GM19240 (cell line): ENCODE data around the gene PTTG1IP2.

ENCODE experiments used
- DNase-seq: peaks from one replicate; pipeline ENCODE4 v3.0.0; 2011; ENCODE audit warnings: low spot score; ENCODE audit not compliant: insufficient read length

The PTTG1IP2 gene

DNA sequence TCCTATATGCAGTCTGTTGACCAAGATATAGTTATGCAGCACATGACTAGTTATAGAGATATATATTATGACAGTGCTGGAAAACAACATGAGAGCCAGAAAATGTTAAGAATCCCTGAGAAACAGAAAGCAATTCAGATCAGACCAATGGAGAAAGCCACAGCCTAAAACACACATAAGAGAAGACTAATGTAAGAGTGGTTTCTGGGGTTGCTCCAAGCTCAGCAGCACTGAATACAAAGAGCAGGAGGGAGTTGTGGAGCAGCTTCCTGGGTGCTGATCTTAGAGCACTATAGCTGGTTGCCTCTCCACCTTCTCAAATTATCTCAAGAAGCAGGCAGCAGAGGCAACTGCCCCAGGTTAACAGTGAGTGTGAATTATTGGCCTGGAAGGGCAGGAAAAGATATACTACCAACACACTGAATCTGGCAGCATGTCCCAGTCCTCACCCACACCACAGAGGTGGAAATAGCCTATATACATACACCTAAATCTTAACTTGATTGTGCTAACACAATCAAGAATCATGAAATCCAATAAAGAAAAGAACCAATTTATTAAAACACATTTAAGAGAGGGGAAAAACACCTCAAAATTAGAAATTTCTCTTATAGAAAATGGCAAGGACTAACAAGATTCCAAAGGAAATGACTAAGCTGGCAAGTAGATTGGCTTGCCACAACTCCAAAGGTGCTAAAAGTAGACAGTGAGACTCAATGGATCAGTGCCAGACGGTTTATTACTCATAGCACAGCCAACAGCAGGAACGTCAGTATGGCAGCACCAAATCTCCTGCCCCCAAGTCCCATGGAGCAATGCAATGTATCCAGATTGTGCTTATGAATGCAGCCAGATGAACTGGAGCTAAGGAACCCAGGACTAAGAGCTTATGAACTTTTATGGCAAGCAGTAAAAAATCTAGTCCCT is 5.1 kb downstream of the PTTG1IP2 start:
- DNase-seq = no peak

DNA sequence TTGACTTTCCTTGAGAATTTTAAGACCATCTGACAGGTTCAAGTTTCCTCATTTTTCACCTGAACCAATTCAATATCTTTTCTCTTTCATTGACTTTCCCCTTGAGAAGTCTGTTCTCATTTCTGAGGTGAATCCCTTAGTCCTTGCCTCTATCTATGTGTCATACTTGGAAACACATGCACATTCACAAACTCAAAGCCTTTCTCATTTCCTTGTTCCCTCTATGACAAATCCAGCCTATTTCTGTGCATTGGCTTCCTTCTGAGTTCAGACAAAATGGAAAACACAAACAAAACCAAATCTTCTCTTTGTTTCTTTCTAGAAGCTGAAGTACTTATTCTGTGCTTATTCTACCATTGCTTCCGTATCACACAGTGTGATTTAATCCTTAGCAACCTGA is 13.8 kb downstream of the PTTG1IP2 start:
- no peak for DNase-seq

DNA sequence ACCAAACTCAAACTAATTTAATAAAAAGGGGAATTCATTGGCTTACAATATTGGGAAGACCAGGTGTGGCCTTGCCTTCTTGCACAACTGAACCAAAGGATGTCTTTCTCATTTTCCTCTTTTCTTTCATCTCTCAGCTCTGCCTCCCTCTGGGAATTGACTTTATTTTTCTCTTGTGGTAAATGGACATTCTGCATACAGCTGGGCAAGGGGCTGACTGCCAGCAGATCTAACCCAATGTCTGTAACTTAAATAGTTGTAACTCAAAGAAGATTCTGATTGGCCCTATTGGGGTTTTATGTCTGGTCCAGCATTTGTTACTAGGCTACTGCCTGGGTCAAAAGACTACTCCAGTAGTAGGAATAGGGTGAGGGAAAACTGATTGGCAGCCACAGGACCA is 15.3 kb downstream of the PTTG1IP2 start:
- DNase-seq = no peak

DNA sequence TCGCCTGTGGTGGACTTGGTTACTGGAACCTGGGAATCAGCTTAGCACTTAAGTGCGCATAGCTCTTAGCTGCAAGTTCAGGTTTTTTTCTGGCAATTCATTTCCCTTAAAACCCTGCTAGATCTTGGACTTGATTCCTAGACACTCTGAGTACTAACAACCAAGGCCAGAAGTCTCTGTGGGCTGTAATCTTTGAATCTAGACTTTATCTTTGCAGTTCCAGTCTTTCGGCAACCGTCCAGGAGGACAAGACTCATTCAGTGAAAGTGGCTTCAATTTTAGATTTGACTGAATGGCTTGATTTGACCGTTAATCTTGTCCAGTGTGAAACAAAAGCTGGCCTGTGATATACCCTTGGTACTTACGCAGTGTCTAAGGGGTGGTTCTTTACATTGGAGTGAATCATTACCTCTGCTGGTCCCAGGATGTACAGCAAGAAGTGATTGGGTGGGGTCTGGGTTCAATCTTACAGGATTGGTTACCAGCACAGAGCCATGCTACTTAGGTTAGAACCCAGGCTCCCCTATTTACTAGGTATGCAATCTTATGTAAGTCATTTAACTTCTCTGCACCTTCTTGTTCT is 16.4 kb downstream of the PTTG1IP2 start:
- no peak for DNase-seq

DNA sequence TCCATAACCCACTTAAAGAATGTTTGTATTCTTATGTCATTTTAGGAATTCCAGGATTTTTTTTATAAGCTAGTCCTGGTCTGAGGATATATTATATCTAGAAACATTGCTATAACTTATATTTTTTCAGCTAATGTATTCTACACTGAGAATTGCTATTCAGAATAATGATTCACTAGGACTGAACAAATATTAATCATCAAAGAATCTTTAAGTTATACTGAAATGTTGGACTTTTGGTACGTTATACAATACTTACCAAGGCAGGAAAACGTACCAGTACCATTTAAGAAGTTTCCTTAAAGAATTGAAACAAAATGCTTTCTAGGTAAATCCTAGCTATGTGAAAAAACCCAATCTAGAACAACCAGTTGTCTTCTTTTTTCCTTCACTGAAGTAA is 18.4 kb downstream of the PTTG1IP2 start:
- no peak for DNase-seq

DNA sequence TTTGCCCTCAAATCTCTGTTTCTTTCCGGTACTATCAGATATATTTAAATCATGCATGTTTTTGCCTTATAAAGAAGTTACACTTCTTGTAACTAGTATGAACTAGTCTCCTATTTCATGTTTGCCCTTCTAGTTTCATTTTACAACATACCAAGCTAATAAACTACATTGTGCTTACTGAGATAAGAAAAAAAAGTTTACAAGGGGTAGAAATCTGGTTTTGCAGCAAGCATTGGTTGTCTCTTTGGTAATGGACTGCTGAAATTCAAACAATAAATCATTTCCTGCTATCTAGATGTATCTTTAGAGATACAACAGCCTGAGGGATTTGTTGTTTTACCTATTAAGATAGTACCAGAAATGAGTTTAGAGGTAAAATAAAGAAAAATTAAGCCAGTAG is 18.8 kb downstream of the PTTG1IP2 start:
- DNase-seq = no peak

DNA sequence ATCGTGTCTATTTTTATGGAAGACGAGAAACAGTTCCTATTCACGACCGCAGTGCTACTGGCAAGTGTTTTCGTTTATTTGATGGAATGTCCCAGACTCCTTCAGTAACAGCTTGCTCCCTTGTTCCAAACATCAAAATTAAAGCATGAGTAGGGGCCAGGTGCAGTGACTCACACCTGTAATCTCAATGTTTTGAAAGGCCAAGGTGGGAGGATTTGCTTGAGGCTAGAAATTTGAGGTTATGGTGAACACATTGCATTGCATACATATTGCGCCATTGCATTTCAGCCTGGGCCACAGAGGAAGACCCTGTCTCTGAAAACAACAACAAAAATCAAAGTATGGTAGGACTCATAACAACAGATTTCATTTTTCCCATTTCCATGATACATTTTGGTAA is 22.8 kb downstream of the PTTG1IP2 start:
- DNase-seq = no peak

DNA sequence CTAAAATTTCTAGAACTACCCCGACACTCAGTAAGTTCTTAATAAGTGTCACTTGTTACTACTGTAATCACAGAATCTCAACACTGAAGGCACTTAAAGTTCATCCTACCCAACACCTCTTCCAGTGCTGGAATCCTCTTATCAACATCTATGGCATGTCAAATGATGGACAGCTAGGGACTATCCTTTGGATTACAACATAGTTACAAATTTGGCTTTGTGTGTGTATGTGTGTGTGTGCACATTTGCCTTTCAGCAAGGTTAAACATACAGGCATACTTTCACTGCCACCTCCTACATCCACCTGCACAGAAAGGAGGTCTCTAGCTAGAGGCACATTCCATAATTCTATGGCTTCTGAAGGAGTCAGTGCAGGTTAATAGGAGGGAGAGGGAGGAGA is 25.8 kb downstream of the PTTG1IP2 start:
- no peak for DNase-seq

DNA sequence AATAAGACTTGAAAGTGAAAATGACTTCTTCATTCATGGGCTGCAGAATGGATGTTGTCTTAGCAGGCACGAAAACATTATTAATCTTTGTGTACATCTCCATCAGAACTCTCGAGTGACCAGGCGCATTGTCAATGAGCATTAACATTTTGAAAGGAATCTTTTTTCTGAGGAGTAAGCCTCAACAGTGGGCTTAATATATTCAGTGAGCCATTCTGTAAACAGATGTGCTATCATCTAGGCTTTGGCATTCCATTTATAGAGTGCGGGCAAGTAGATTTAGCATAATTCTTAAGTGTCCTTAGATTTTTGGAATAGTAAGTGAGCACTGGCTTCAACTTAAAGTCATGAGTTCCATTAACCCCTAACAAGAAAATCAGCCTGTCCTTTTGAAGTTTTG is 33.1 kb downstream of the PTTG1IP2 start:
- no peak for DNase-seq

DNA sequence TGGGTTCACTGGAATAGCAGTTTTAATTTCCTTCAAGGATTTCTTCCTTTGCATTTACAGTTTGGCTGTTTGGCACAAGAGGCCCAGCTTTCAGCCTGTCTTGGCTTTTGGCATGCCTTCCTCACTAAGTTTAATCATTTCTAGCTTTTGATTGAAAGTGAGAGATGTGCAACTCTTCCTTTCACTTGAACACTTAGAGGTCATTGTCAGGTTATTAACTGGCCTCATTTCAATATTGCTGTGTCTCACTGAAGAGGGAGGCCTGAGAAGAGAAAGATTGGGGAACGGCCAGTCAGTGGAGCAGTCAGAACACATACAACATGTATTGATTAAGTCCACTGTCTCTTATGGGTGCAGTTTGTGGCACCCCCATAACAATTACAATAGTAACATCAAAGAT is 33.9 kb downstream of the PTTG1IP2 start:
- no peak for DNase-seq

DNA sequence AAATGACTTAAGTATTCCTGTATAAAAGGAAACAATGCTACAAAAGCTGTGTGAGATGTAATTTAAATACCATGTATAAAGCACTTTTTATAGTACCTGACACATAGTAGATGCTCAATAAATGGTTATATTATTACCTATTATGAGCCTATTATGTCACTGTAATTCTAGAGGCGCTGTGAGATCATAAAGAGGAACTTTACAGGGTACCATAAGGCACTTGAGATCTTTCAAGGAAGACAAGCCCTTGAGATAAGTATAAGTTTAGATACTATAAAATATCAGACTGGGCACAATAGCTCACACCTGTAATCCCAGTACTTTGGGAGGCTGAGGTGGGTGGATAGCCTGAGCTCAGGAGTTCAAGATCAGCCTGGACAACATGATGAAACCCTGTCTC is 38.3 kb downstream of the PTTG1IP2 start:
- no peak for DNase-seq

DNA sequence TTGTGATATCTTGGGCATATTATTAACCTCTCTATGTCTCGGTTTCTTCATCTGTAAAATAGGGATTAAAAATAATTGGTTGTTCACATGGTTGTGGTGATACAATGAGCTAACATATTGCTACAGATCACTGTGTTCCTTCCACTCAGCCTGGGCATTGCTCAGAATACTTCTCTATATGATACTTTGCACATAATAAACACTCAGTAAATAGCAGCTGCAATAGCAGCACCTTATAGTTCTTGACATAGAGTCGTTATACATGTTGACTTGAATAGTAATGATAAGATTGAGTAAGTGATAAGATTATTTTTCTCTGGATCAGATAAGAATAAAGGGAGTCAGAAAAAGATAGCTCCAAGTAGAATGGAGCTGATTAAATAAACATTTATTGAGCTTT is 42.3 kb downstream of the PTTG1IP2 start:
- DNase-seq = no peak

DNA sequence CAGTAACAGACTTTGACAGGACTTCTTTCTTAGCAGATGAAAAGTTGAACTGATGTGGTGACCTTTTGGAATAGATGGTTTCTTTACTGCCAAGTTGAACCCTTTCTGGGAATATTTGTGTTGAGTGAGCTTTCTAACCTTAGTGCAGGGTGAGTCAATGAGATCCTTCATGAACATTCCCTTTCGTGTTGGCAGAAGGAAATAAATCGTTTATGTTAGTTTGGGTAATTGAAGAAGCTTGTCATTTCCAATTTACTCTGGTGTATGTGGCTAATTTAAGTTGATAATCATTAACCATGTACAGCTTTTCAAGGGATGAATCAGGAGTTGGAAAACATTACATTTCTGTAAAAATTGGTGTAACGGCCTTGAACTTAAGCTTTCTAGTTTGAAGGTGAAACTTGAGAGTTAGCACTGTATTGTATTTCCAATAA is 43.4 kb downstream of the PTTG1IP2 start:
- no peak for DNase-seq

DNA sequence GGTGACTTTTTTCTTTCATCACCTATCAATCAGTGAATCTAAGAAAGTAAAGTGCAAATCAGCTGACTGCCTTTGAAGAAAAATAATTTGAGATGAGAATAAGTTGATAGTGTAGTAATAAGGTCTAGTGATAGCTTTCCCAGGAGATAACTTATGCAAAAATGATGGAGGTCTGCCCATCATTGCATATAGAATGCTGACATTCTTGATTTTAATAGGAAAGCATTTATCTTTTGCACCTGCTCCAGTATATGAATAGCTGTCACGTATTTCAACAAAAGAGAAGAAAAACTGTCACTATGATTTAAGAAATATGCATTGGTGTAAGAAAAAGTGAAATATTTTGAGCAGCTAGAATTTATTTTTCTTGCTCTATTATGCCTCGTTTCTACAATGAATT is 46.8 kb downstream of the PTTG1IP2 start:
- no peak for DNase-seq

DNA sequence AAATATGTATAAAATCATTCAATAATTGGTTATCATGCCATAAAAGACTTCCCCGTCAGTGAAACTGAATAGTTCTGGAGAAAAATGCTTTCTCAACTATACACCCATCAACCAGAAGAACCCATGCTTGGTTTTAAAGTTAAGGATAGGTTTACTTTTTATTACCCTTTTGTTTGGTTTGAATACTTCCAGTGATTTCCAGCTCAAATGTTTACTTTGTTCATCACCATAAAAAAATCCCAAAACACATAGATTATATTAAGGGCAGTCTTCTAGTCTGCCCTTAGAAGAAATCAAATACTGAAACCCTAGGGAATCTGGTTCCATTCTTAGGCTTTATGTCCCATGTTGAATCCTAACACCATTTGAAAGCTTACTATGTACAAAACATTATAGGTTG is 49.2 kb downstream of the PTTG1IP2 start:
- no peak for DNase-seq

DNA sequence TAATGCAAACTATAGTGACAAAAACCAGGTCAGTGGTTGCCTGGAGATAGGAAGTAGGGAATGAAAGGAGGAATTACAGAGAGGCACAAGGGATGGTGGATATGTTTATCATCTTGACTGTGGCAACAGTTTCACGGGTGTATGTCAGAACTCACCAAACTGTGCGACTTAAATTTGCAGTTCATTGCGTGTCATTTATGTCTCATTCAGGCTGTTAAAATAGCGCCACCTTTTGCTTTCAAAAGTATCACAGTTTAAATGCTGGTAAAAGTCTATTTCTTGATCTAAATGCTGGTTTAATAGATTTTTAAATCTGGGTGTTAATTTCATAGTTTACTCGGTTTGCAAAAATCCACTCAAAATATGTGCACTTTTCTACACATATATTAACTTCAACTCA is 51.0 kb downstream of the PTTG1IP2 start:
- no peak for DNase-seq

DNA sequence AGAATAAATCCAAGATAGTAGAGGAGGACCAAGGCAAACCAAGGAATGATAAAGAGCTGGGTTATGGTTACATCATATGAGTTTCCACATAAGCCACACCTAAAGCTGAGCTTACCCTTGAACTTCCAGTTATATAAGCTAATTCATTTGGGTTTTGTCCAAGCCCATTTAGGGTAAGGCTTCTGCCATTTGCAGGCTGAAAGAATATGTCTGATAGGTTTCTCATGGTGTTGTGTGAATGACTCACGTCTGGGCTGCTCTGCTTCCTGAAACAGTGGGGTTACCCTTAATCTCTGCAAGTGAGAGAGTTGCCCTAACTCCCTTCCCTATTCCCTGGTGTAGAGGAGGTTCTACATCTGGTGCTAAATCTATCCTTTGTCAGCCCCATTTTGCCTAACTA is 60.8 kb downstream of the PTTG1IP2 start:
- no peak for DNase-seq

DNA sequence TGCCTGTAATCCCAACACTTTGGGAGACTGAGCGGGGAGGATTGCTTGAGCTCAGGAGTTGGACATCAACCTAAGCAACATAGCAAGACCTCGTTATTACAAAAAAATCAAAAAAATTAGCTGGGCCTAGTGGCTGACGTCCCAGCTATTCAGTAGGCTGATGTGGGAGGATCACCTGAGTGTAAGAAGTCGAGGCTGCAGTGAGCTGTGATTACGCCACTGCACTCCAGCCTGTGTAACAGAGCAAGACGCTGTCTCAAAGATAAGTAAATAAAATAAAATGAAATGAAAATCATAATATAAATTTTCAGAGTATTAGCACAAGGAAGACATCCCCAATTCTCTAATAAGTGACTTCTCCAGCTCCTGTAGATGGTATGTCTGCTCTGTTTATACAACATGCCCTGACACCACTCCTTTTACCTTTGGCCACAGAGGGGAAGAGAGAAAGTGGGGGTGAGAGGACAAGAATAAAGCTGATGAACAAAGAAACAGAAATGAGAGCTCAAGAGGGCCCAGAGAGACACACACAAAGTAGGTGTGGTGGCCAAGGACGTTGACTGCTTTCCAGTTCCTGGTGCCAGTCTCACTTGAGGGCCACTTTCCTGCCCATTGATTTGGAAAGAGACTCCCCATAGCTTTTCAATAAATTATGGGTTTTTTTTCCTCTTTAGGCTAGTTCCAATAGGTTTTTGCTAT is 62.9 kb downstream of the PTTG1IP2 start:
- no peak for DNase-seq

DNA sequence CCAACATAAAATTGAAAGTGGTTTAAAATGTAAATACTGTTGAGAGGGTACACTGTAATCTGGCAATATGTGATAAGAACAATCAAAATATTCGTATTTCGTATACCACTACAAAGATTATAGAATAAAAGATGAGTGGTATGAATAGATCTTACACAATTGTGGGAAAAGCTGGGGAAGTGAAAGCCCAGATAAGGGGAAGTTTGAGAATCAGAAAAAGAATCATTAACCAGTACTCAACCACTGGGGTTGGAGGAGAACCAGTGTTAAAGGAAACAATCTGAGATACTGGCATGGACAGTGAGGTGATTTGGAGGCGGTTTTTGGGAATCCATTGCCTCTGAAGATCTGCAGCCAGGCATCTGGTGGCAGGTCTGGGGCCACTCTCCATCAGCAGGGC is 67.0 kb downstream of the PTTG1IP2 start:
- DNase-seq = no peak

DNA sequence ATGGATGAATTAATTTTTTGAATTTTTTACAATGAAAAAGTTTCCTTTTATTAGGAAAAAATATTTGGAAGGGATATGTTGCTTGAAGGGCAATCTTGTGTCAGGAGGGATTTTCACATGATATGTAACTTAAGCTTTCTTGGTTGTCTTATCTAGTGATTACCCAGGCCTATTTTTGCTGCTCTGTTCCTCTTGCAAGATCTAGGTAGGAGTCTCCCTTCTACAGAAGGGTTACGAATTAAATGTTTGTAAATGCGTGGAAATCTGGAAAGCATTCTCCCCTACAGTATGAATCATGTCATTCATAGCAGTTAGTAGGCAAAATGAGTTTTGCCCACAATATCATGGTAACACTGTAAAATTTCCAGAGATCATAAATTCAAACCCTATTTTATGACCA is 69.0 kb downstream of the PTTG1IP2 start:
- no peak for DNase-seq

DNA sequence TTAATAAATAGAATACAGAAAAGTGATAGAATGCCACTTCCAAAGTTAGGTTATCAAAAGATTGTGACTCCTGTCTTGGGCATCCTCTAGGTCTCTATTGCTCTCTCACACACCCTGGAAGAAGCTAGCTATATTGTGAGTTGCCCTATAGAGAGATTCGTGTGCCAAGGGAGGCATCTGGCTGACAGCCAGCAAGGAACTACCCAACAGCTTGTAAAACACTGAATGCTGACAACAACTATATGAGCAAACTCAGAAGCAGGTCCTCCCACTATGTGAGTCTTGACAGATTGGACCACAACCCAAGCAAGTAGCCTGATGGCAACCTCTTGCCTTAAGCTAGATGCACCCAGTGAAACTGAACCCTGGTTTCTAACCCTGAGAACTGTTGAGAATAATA is 71.0 kb downstream of the PTTG1IP2 start:
- DNase-seq = no peak

DNA sequence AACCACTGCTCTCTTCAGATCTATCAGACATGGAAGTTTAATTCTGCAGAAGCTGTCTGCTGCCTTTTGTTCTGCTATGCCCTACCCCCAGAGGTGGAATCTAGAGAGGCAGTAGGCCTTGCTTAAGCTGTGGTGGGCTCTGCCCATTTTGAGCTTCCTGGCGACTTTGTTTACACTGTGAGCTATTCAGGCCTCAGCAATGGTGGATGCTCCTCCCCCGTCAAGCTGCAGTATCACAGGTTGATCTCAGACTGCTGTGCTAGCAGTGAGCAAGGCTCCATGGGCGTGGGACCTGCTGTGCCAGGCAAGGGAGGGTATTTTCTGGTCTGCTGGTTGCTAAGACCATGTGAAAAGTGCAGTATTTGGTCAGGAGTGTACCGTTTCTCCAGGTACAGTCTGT is 81.6 kb downstream of the PTTG1IP2 start:
- no peak for DNase-seq

DNA sequence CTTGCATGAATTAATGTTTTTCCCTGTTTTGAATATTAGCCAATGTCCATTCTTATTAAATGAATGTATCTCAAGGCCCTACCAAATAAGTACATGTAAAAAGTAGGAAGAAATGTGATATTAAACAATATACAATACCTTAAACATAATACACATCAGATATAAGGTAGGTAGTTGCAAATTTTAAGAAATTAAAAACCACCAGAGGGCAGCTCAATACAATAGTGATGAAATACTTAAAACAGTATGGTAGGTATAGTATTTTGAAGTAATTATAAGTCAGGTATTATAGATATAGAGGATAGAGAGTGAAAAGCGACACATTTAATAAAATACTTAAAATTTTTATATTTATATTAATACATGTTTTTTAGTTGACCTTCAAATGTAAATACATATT is 83.1 kb downstream of the PTTG1IP2 start:
- DNase-seq = no peak
